HG02610 (cell line): ENCODE results near the gene NAPSA.
"Not testable (repeated sequence)": the region's sequence is repeated elsewhere in the genome, so short reads cannot be mapped to it uniquely, and the experiment has no call there.

Experiments used
- ATAC-seq: cut with Tn5 transposase; IDR thresholded peaks from one replicate; pipeline ENCODE4 v1.9.1; 2021; ENCODE audit warnings: mild to moderate bottlenecking, moderate library complexity; ENCODE audit not compliant: unreplicated experiment

NAPSA gene

GRCh38 chr19:50365434-50366306 is at the start of gene NAPSA:
TSS of gene NAPSA (minus strand) at chr19:50365639. CDS start at chr19:50365621, 18 bp downstream.
- no peak for ATAC-seq

- ATAC-seq: no peak
These were observed 48.1 kb upstream of the NAPSA start for GRCh38 chr19:50413531-50413930.

- no peak for ATAC-seq
These were observed 47.7 kb upstream of the NAPSA start for GRCh38 chr19:50413096-50413495.

- ATAC-seq: no peak
These were observed 47.0 kb upstream of the NAPSA start for GRCh38 chr19:50412419-50412818.

DNA sequence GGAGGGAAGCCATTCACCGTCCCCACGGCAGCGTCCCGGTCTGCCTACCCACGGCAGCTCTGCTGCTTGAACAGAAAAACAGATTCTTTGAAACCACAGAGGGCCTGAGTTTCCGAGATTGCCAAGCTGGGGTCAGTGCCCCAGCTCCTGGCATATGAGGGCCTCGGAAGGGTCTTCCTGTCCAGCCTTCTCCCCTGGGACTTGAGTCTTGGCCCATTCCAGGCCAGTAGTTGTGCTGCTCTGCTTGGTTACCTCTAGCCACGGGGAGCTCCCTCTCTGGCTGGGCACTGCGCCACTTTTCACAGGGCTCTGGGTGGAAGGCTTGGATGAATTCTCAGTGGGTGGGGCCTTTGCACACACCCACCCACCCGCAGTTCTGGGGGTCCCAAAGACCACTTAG is 44.7 kb upstream of the NAPSA start:
- ATAC-seq: no peak

DNA sequence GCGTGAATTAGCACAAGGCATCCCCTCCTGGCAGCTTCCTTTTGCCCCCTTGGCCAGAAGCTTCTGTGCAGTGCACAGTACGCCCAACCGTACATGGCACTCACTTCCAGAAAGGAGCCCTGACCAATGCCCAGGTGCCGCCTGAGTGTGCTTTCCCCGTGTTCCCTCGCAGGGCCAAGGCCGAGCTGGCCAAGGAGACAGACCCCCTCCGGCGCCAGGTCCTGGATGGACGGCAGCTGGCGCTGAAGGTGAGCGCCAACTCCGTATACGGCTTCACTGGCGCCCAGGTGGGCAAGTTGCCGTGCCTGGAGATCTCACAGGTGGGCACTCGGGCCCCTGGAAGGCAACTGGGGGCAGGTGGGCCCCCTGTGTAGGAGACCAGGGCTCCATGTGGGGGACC is 43.9 kb upstream of the NAPSA start:
- no peak for ATAC-seq

- ATAC-seq: no peak
These were observed 41.4 kb upstream of the NAPSA start for GRCh38 chr19:50406829-50407228.

DNA sequence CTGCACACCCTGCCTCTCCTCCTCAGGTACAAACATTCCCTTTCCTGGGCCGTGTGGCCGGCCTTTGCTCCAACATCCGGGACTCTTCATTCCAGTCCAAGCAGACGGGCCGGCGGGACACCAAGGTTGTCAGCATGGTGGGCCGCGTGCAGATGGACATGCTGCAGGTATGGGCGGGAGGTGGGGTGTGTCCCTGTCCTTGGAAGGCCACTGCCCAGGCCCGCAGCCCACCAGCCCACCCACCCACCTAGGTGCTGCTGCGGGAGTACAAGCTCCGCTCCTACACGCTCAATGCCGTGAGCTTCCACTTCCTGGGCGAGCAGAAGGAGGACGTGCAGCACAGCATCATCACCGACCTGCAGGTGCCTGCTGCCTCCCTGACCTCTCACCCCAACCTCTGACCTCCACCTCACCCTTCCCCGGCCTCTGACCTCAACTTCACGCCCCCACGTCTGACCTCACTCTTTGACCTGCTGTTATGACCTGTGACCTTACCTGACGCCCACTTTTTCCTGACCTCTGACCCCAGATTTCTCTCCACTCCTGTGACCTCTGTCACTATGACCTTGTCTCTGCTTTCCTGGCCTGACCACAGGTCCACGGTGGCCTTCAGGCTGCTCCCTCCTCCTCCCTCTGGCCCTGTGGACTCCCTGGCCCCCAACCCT is 40.8 kb upstream of the NAPSA start:
- no peak for ATAC-seq

GRCh38 chr19:50402544-50403301 is 37.3 kb upstream of the NAPSA start:
- no peak for ATAC-seq

DNA sequence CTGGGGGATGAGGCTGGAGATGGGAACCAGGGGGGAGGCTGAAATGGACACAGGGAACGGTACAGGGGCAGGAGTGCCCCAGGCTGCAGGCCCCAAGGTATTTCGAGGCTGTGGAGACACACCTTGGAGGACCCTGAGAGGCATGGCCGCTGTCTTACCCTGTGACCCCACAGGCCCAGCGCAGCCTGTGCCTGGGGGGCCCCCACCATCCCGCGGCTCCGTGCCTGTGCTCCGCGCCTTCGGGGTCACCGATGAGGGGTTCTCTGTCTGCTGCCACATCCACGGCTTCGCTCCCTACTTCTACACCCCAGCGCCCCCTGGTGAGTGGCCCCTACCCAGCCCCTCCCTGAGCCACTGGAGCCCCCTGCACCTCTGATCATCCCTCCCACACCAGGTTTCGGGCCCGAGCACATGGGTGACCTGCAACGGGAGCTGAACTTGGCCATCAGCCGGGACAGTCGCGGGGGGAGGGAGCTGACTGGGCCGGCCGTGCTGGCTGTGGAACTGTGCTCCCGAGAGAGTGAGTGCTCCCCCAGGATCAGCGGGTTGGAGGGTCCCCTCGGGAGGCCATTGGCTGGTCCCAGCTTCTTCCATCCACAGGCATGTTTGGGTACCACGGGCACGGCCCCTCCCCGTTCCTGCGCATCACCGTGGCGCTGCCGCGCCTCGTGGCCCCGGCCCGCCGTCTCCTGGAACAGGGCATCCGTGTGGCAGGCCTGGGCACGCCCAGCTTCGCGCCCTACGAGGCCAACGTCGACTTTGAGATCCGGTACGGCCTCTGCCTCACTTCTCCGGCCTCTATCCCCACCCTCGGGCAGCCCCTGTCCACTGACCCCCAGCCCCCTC is 36.4 kb upstream of the NAPSA start:
- ATAC-seq: no peak

DNA sequence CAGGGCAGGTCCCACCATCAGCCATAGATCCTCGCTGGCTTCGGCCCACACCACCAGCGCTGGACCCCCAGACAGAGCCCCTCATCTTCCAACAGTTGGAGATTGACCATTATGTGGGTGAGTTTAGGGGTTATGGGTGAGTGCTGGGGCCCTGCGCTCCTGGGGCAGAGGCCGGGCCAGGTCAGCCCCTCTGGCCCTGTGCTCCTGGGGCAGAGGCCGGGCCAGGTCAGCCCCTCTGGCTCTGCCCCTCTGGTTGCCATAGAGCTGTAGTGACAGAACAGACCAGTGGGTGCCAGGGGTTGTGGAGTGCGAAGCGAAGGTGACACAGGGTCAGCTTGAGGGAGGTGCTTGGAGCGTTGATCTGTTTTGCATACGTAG is 33.9 kb upstream of the NAPSA start:
- no peak for ATAC-seq

GRCh38 chr19:50398675-50399367 is 33.4 kb upstream of the NAPSA start:
- ATAC-seq: no peak

- ATAC-seq: no peak
These were observed 28.6 kb upstream of the NAPSA start for GRCh38 chr19:50394017-50394416.

DNA sequence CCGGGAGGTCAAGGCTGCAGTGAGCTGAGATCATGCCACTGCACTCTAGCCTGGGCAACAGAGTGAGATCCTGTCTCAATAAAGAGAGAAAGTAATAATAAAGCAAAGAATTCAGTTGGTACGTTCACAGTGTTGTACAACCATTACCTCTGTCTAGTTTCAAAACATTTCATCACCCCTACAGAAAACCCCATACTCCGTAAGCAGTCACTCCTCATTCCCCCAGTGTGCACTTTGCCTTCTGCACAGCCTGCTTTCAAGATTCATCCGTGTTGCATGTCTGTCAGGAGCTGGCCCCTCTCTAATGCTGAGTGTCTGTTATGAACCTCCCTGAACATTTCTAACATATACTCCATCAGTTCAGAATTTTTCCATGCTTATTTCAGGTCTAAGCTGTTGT is 28.1 kb upstream of the NAPSA start:
- no peak for ATAC-seq

DNA sequence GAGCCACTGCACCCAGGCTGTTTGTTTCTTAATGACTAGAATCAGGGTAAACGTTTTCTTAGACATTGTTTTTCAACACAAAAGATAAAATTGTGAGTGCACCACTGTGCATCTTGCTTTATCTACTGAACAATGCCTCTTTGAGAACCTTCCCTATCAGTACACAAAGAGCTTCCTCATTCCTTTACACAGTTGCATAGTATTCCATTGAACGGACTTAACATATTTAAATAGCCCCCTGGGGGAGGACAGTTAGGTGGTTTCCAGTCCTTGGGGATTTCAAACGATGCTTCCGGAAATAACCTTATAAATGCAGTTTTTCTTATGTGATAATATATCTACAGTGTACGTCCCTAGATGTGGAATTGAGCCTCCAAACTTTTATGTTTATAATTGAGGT is 27.3 kb upstream of the NAPSA start:
- no peak for ATAC-seq

DNA sequence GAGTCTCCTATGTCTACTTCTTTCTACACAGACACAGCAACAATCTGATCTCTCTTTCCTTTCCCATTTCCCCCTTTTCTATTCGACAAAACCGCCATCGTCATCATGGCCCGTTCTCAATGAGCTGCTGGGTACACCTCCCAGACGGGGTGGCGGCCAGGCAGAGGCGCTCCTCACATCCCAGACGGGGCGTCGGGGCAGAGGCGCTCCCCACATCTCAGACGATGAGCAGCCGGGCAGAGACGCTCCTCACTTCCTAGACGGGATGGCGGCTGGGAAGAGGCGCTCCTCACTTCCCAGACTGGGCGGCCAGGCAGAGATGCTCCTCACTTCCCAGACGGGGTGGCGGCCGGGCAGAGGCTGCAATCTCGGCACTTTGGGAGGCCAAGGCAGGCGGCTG is 25.5 kb upstream of the NAPSA start:
- ATAC-seq: not testable (repeated sequence)

DNA sequence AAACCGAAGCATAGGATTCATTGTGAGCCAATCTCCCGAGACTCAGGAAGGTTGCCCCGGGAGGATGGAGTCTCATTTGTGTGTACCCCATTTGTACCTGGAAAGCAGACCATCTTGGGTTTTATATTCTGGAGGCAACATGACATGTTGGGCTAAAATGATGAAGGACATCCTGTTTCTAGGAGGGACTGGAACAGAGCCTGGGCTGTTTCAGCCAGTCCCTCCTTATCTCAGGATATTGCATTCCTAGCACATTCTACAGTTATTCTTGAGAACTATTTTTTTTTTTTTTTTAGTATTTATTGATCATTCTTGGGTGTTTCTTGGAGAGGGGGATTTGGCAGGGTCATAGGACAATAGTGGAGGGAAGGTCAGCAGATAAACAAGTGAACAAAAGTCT is 24.9 kb upstream of the NAPSA start:
- ATAC-seq: not testable (repeated sequence)

GRCh38 chr19:50387868-50388245 is 22.4 kb upstream of the NAPSA start:
- ATAC-seq: no peak

DNA sequence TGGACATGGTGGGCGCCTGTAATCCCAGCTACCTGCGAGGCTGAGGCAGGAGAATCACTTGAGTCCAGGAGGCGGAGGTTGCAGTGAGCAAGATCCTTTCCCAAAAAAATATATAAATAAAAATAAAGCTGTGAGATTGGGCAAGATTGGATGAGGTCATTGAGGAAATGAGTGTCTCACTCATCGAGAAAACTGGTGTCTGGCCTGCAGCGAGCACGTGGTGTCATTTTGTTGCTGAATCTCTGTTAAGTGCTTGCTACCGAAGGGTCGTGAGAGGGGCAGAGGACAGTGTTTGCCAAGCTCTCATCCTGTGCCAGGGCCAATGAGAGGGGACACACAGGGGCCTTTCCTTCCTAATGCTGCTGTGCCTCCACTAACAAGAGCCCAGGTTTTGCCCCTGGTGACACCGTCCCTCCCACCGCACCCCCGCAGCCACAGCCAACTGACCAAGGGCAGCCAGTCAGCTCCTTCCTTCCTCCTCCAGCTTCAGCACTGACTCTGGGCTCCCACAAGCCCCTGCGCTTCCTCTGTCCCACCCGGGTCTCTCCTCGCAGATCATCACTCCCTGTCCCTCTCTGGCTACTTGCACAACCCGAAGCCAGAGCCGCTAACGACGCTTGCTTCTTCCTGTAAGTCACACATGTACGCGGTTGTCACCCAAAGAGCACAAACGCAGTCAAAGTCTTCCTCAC is 21.9 kb upstream of the NAPSA start:
- ATAC-seq: no peak
